Fibroblast of the aortic adventitia (primary cell): ENCODE results near the gene PCDHGA10. TPM values are rescaled to one million over a fixed set of nuclear protein-coding genes. Genes with fewer than 3 reads are reported as not detected.

Experiments
- DNase-seq: peaks from one replicate; pipeline ENCODE4 v3.0.0-alpha.2; 2010; ENCODE audit warnings: low read depth
- H3K4me3 ChIP-seq: 2 replicates; pipeline ENCODE4 v1.5.1; 2011; ENCODE audit warnings: low read depth, mild to moderate bottlenecking, control low read depth, low read length, moderate library complexity
- CTCF ChIP-seq: IDR thresholded peaks from 2 replicates; pipeline ENCODE4 v1.5.1; 2011; ENCODE audit warnings: mild to moderate bottlenecking, low read length, control low read depth, inconsistent platforms; ENCODE audit not compliant: insufficient read depth
- total RNA-seq: library from RNA; depleted of rRNA; stranded (reverse); fragments of >200 nt; gene quantifications from 2 replicates; pipeline ENCODE4 v1.2.3, GENCODE V29; 2012; ENCODE audit warnings: low replicate concordance

Gene PCDHGA10
- total RNA-seq, 1 donor = 22.2 TPM

DNA sequence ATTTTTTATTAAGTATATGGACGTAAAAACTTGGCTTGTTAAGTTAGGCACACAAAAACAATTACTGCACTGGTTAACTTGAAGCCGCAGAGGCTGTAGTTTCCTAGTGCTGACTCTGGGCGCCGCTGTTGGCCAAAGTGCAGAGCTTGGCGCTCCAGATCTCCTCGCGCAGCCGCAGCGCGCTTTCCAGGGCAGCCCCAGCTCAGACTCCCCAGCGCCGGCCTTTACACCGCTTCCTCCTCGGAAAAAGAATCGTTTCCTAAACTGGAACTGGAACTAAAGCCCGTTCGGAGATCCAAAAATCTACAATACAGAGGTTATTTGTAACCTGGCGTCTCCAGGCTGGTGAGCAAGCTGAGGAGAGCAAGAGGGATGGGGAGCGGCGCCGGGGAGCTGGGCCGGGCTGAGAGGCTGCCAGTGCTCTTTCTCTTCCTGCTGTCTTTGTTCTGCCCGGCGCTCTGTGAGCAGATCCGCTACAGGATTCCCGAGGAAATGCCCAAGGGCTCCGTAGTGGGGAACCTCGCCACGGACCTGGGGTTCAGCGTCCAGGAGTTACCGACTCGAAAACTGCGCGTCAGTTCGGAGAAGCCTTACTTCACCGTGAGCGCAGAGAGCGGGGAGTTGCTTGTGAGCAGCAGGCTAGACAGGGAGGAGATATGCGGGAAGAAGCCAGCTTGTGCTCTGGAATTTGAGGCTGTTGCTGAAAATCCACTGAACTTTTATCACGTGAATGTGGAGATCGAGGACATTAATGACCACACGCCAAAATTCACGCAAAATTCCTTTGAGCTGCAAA is 14.8 kb upstream of the PCDHGA10 start, which contains the start of gene PCDHGB5:
TSS of gene PCDHGB5 (plus strand) at position 192 of the 796 bp plus-strand sequence. CDS start at position 373, 181 bp downstream.
- H3K4me3 ChIP-seq = peak within 1 kb of the TSS; percentile 62
- peak; percentile 67 for TF ChIP-seq CTCF
- peak; percentile 71 for DNase-seq

- TF ChIP-seq CTCF = no peak
- peak overlapping the region; percentile 27 for H3K4me3 ChIP-seq
- no peak for DNase-seq
Measured at GRCh38 chr5:141398608-141399007, 14.2 kb upstream of the PCDHGA10 start.

DNA sequence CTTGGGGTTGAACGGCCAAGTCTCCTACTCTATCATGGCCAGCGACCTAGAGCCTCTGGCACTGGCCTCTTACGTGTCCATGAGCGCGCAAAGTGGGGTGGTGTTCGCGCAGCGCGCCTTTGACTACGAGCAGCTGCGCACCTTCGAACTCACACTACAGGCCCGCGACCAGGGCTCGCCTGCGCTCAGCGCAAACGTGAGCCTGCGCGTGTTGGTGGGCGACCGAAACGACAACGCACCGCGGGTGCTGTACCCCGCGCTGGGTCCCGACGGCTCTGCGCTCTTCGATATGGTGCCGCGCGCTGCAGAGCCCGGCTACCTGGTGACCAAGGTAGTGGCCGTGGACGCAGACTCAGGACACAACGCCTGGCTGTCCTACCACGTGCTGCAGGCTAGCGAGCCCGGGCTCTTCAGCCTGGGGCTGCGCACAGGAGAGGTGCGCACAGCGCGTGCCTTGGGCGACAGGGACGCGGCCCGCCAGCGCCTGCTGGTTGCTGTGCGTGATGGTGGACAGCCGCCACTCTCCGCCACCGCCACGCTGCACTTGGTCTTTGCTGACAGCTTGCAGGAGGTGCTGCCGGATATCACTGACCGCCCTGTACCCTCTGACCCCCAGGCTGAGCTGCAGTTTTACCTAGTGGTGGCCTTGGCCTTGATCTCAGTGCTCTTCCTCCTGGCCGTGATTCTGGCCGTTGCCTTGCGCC is 13.1 kb upstream of the PCDHGA10 start:
- DNase-seq = no peak
- no peak for TF ChIP-seq CTCF
- H3K4me3 ChIP-seq = no peak overlapping the region

DNA sequence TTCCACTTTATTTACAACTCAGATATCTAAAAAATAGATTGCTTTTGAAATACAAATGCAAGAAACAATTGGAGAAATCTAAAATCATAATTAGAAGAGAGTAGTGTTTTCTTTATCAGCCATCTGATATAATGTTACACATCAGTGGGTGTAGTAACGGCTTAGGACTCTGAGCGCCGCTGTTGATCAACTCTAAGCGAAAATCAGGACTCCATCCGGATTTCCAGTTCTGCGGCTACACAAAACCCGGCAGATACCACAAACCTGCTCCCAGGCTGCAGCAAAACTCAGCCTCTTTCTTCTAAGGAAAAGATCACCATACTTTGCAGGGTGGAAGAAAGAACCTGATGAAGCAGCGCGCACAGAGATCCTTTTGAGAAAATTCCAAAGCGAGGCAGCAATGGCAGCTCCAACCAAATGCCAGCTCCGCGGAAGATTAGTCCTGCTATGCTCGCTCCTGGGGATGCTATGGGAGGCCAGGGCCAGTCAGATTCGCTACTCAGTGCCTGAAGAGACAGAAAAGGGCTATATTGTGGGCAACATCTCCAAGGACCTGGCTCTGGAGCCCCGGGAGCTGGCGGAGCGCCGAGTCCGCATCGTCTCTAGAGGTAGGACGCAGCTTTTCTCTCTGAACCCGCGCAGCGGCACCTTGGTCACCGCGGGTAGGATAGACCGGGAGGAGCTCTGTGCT is 10.1 kb upstream of the PCDHGA10 start, which contains the start of gene PCDHGA9:
TSS of gene PCDHGA9 (plus strand) at position 226 of the 691 bp plus-strand sequence. CDS start at position 401, 175 bp downstream.
- peak; percentile 59 for DNase-seq

DNA sequence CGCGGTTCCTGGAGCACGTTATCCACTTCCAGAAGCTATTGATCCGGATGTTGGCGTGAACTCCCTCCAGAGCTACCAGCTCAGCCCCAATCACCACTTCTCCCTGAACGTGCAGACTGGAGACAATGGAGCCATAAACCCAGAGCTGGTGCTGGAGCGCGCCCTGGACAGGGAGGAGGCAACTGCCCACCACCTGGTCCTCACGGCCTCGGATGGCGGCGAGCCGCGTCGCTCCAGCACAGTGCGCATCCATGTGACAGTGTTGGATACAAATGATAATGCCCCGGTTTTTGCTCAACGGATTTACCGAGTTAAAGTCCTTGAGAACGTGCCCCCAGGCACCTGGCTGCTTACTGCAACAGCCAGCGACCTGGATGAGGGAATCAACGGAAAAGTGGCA is 9.4 kb upstream of the PCDHGA10 start:
- no peak for DNase-seq
- H3K4me3 ChIP-seq = no peak overlapping the region
- TF ChIP-seq CTCF = no peak

More for the DNA sequence above, 10.1 kb upstream of the PCDHGA10 start, which contains the start of gene PCDHGA9:
- TF ChIP-seq CTCF = peak; percentile 48
- peak within 1 kb of the TSS; percentile 56 for H3K4me3 ChIP-seq

GRCh38 chr5:141407790-141408505 is 4.8 kb upstream of the PCDHGA10 start, which contains the start of gene PCDHGB6:
Gene PCDHGB6, plus strand, starts transcription at chr5:141408021. Its CDS starts 182 bp downstream, at chr5:141408203.
- peak within 1 kb of the TSS; percentile 56 for H3K4me3 ChIP-seq
- peak; percentile 83 for TF ChIP-seq CTCF
- peak; percentile 61 for DNase-seq
